SU-DHL-6 (cell line): ENCODE results near the gene TTLL1.

Experiments used
- H2AFZ ChIP-seq: fragments of 200-600 bp; sonication (generic); 2 replicates; pipeline ENCODE4 v1.6.1; 2014; ENCODE audit warnings: low read depth, mild to moderate bottlenecking, moderate library complexity, mixed read lengths, antibody characterized with exemption, low read length; ENCODE audit not compliant: severe bottlenecking
- H3F3A ChIP-seq: fragments of 200-600 bp; shearing (Covaris generic); 2 replicates; pipeline ENCODE4 v1.6.0; 2016; ENCODE audit warnings: antibody characterized with exemption, mild to moderate bottlenecking; ENCODE audit not compliant: insufficient read depth
- H3K27ac ChIP-seq: fragments of 200-600 bp; sonication (generic); 2 replicates; pipeline ENCODE4 v1.5.1; 2016; ENCODE audit warnings: low read depth, mild to moderate bottlenecking, low read length, moderate library complexity, mixed read lengths
- H3K27me3 ChIP-seq: fragments of 200-600 bp; sonication (generic), shearing (Covaris generic); 2 replicates; pipeline ENCODE4 v1.6.0; 2014; ENCODE audit warnings: mild to moderate bottlenecking, low read length
- H3K36me3 ChIP-seq: fragments of 200-600 bp; sonication (generic); 2 replicates; pipeline ENCODE4 v1.6.1; 2014; ENCODE audit warnings: mild to moderate bottlenecking, low read length, mixed read lengths
- H3K4me2 ChIP-seq: fragments of 300-600, 200-600 bp; shearing (Covaris generic), sonication (generic); 2 replicates; pipeline ENCODE4 v1.6.0; 2014; ENCODE audit warnings: low read length, low read depth, mild to moderate bottlenecking; ENCODE audit not compliant: poor library complexity, severe bottlenecking
- H3K4me3 ChIP-seq: fragments of 200-600 bp; sonication (generic); 2 replicates; pipeline ENCODE4 v1.5.1; 2014; ENCODE audit warnings: antibody characterized with exemption, low read length, mild to moderate bottlenecking, mixed read lengths; ENCODE audit not compliant: insufficient read depth, poor library complexity, severe bottlenecking
- H3K79me2 ChIP-seq: fragments of 200-600 bp; sonication (generic); 2 replicates; pipeline ENCODE4 v1.6.1; 2014; ENCODE audit warnings: mild to moderate bottlenecking, low read length, moderate library complexity; ENCODE audit not compliant: insufficient read depth
- H3K9ac ChIP-seq: fragments of 200-600 bp; sonication (generic); 2 replicates; pipeline ENCODE4 v1.7.0; 2014; ENCODE audit warnings: mild to moderate bottlenecking, low read length
- H3K9me2 ChIP-seq: fragments of 200-600 bp; sonication (generic); replicated peaks from 2 replicates; pipeline ENCODE4 v1.6.1; 2014; ENCODE audit warnings: low read length; ENCODE audit not compliant: insufficient read depth
- H3K9me3 ChIP-seq: fragments of 200-600 bp; sonication (generic); 2 replicates; pipeline ENCODE4 v1.6.1; 2014; ENCODE audit warnings: low read length, mixed read lengths; ENCODE audit not compliant: insufficient read depth
- H4K20me1 ChIP-seq: fragments of 200-600 bp; sonication (generic); 2 replicates; pipeline ENCODE4 v1.6.1; 2014; ENCODE audit warnings: low read depth, mild to moderate bottlenecking, antibody characterized with exemption, low read length, moderate library complexity, mixed read lengths
- EZH2phosphoT487 ChIP-seq: fragments of 200-600 bp; sonication (generic), shearing (Covaris generic); conservative IDR thresholded peaks from 2 replicates; pipeline ENCODE4 v1.6.1; 2018; ENCODE audit warnings: mild to moderate bottlenecking, antibody characterized with exemption, low read length, moderate library complexity, mixed read lengths
- TF ChIP-seq, protein P1 (sequence below): fragments of 200-600 bp; sonication (generic); IDR thresholded peaks from one replicate; pipeline ENCODE4 v1.5.1; 2017; ENCODE audit warnings: antibody characterized with exemption, mild to moderate bottlenecking, low read length, moderate library complexity; ENCODE audit not compliant: insufficient read depth, poor library complexity, severe bottlenecking

The TTLL1 gene

DNA sequence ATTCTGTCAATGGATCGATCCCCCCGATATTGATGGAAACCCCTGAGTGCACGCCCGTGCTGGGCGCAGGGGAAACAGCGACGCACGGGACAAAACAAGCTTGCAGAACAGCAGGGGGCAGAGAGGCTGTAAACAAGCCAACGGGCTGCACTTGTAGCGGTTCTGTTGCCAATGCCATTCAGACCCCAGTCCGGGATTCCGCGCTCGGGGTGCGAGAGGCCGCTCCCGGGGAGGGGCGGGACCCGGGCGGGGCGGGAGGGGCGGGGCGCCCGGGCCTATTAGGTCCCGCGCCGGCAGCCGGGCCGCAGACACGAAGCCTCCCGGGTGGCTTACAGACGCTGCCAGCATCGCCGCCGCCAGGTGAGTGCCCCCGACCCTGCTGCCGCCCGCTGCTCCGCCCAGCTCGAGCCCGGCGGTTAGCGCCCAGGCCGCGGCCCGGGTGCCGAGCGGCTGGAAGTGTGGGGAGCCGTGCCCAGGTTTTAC, 21.3 kb upstream of the TTLL1 start, which contains the start of gene BIK:
Gene BIK, plus strand, starts transcription at position 307 of the 483 bp plus-strand sequence. CDS start 13,273 bp downstream, outside the sequence.
- no peaks in the 10 kb centered on the region for H3K36me3 ChIP-seq
- H3K9me2 ChIP-seq: no peaks in the 10 kb centered on the region
- H3F3A ChIP-seq: peaks cover 8% of the 10 kb centered on the region; the same call in 1 of the 2 replicates
- peak within 1 kb of the TSS; percentile 80 for H3K9ac ChIP-seq
- H3K4me2 ChIP-seq: peak within 1 kb of the TSS; percentile 85
- no peaks in the 10 kb centered on the region for H3K9me3 ChIP-seq
- TF ChIP-seq, protein P1, sequence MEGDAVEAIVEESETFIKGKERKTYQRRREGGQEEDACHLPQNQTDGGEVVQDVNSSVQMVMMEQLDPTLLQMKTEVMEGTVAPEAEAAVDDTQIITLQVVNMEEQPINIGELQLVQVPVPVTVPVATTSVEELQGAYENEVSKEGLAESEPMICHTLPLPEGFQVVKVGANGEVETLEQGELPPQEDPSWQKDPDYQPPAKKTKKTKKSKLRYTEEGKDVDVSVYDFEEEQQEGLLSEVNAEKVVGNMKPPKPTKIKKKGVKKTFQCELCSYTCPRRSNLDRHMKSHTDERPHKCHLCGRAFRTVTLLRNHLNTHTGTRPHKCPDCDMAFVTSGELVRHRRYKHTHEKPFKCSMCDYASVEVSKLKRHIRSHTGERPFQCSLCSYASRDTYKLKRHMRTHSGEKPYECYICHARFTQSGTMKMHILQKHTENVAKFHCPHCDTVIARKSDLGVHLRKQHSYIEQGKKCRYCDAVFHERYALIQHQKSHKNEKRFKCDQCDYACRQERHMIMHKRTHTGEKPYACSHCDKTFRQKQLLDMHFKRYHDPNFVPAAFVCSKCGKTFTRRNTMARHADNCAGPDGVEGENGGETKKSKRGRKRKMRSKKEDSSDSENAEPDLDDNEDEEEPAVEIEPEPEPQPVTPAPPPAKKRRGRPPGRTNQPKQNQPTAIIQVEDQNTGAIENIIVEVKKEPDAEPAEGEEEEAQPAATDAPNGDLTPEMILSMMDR: peak; percentile 17
- no peak for TF ChIP-seq EZH2phosphoT487
- H3K4me3 ChIP-seq: peak within 1 kb of the TSS; percentile 80
- peak within 1 kb of the TSS; percentile 98 for H2AFZ ChIP-seq
- H4K20me1 ChIP-seq: no peaks in the 10 kb centered on the region
- peak within 1 kb of the TSS; percentile 14; the same call in 1 of the 2 replicates for H3K27ac ChIP-seq
- no peaks in the 10 kb centered on the region for H3K79me2 ChIP-seq
- H3K27me3 ChIP-seq: no peaks in the 10 kb centered on the region

DNA sequence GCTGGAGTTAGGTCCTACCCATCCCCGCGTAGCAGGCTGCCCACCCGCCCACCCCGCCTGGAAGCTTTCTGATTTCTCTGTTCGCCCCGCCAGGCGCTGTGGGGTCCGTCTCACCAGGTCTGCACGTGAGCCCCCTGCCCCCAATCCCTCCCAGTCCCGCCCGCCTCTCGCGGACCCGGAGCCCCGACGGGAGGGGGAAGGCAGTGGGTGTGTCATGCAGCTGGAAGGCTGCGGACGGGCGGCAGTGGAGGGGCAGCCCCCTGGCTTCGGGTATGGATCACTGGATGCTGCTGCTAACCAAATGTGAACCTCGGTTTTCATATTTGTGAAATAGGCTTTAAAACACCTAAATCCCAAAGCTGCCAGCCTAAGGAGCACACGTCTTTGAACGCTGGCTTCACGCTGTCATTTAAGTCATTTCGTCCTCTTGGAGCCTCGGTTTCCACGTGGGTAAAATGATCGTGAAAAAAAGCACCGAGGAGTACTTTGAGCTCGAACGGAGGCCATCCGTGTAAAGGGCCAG, 20.8 kb upstream of the TTLL1 start:
- Histone ChIP-seq H3K27ac (no peak overlapping the region), H3K9ac (no peak overlapping the region), H3K9me2 (no peaks in the 10 kb centered on the region), H3K27me3 (no peaks in the 10 kb centered on the region), H3K4me2 (peak overlapping the region; percentile 85), H4K20me1 (no peaks in the 10 kb centered on the region), H3K36me3 (no peaks in the 10 kb centered on the region), H3K4me3 (peak overlapping the region; percentile 46), H3K9me3 (no peaks in the 10 kb centered on the region), H3F3A (peaks cover 8% of the 10 kb centered on the region; the same call in 1 of the 2 replicates), H2AFZ (no peak overlapping the region), H3K79me2 (no peaks in the 10 kb centered on the region)
- no peak for TF ChIP-seq EZH2phosphoT487
- TF ChIP-seq, protein P1: no peak

DNA sequence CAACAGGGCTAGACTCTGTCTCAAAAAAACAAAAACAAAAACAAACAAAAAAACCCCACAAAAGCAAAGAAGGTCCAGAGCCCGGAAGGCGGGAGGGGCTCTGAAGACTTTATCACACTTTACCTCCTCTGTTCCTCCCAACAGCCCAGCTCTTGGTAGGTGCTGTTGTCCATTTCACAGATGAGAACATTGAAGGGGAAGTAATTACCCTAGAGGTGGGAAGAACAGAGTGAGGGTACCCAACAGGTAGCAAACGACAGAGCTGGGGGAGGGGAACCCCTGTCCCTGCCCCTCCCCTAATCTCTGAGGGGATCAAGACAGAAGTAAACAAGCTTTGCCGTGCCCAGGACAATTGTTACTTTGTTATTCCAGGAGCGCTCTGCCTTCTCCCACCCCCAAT, 20.3 kb upstream of the TTLL1 start:
- H2AFZ ChIP-seq: no peak overlapping the region
- H3K4me2 ChIP-seq: no peak overlapping the region
- H3K36me3 ChIP-seq: no peaks in the 10 kb centered on the region
- H3K9me3 ChIP-seq: no peaks in the 10 kb centered on the region
- no peak overlapping the region for H3K27ac ChIP-seq
- H3K4me3 ChIP-seq: no peak overlapping the region
- no peaks in the 10 kb centered on the region for H4K20me1 ChIP-seq
- TF ChIP-seq, protein P1: no peak
- no peak for TF ChIP-seq EZH2phosphoT487
- no peaks in the 10 kb centered on the region for H3K9me2 ChIP-seq
- H3K79me2 ChIP-seq: no peaks in the 10 kb centered on the region
- H3K27me3 ChIP-seq: no peaks in the 10 kb centered on the region
- no peak overlapping the region for H3K9ac ChIP-seq
- peaks cover 8% of the 10 kb centered on the region; the same call in 1 of the 2 replicates for H3F3A ChIP-seq
